WTC11 (cell line): ENCODE data around the gene GDF2. TPM values are rescaled to one million over a fixed set of nuclear protein-coding genes. Genes with fewer than 3 reads are reported as not detected.

Experiments
- JAZF1 ChIP-seq: fragments of 250-450 bp; sonication (Bioruptor Pico); IDR thresholded peaks from 2 replicates; pipeline ENCODE4 v1.9.0; 2021; ENCODE audit warnings: moderate library complexity, mild to moderate bottlenecking, inconsistent platforms
- NFATC4 ChIP-seq: fragments of 250-450 bp; sonication (Bioruptor Pico); IDR thresholded peaks from 2 replicates; pipeline ENCODE4 v1.9.0; 2021; ENCODE audit warnings: mild to moderate bottlenecking
- TEAD1 ChIP-seq: sonication (generic); formaldehyde crosslinking; IDR thresholded peaks from 2 replicates; pipeline ENCODE4 v1.8.0; 2022; ENCODE audit warnings: mild to moderate bottlenecking, missing genetic modification reagents
- ZNF138 ChIP-seq: sonication (generic); formaldehyde crosslinking; conservative IDR thresholded peaks from 2 replicates; pipeline ENCODE4 v1.8.1; 2022; ENCODE audit warnings: mild to moderate bottlenecking, moderate library complexity, missing genetic modification reagents
- ZNF671 ChIP-seq: fragments of 250-450 bp; sonication (Bioruptor Pico); IDR thresholded peaks from 2 replicates; pipeline ENCODE4 v1.8.0; 2021; ENCODE audit warnings: mild to moderate bottlenecking
- total RNA-seq: library from RNA; stranded (reverse); gene quantifications from 3 replicates; pipeline ENCODE4 v1.2.3, GENCODE V29; 2021
- TF ChIP-seq, protein P1 (sequence below): sonication (generic); formaldehyde crosslinking; IDR thresholded peaks from 2 replicates; pipeline ENCODE4 v1.8.1; 2023; ENCODE audit warnings: mild to moderate bottlenecking, missing genetic modification reagents, borderline replicate concordance
- TF ChIP-seq, protein P2 (sequence below): sonication (generic); formaldehyde crosslinking; IDR thresholded peaks from 2 replicates; pipeline ENCODE4 v1.8.1; 2022; ENCODE audit warnings: mild to moderate bottlenecking, moderate library complexity, missing genetic modification reagents
- TF ChIP-seq, protein P3 (sequence below): sonication (generic); formaldehyde crosslinking; IDR thresholded peaks from 2 replicates; pipeline ENCODE4 v1.8.1; 2022; ENCODE audit warnings: missing genetic modification reagents, borderline replicate concordance
- TF ChIP-seq, protein P4 (sequence below): fragments of 250-450 bp; sonication (Bioruptor Pico); conservative IDR thresholded peaks from 2 replicates; pipeline ENCODE4 v1.9.0; 2021; ENCODE audit warnings: mild to moderate bottlenecking
- TF ChIP-seq, protein P5 (sequence below): sonication (generic); formaldehyde crosslinking; IDR thresholded peaks from 2 replicates; pipeline ENCODE4 v1.8.0; 2022; ENCODE audit warnings: mild to moderate bottlenecking, missing genetic modification reagents
- TF ChIP-seq, protein P6 (sequence below): sonication (generic); formaldehyde crosslinking; IDR thresholded peaks from 2 replicates; pipeline ENCODE4 v1.8.1; 2023; ENCODE audit warnings: mild to moderate bottlenecking, missing genetic modification reagents, moderate library complexity
- TF ChIP-seq, protein P7 (sequence below): fragments of 250-450 bp; sonication (Bioruptor Pico); IDR thresholded peaks from 2 replicates; pipeline ENCODE4 v2.1.2; 2022; ENCODE audit warnings: mild to moderate bottlenecking, moderate library complexity
- TF ChIP-seq, protein P8 (sequence below): sonication (generic); formaldehyde crosslinking; conservative IDR thresholded peaks from 2 replicates; pipeline ENCODE4 v1.8.1; 2023; ENCODE audit warnings: mild to moderate bottlenecking, low read depth, missing genetic modification reagents, moderate library complexity

Gene GDF2
- total RNA-seq, 1 experiment from 2014 or later = not detected

DNA sequence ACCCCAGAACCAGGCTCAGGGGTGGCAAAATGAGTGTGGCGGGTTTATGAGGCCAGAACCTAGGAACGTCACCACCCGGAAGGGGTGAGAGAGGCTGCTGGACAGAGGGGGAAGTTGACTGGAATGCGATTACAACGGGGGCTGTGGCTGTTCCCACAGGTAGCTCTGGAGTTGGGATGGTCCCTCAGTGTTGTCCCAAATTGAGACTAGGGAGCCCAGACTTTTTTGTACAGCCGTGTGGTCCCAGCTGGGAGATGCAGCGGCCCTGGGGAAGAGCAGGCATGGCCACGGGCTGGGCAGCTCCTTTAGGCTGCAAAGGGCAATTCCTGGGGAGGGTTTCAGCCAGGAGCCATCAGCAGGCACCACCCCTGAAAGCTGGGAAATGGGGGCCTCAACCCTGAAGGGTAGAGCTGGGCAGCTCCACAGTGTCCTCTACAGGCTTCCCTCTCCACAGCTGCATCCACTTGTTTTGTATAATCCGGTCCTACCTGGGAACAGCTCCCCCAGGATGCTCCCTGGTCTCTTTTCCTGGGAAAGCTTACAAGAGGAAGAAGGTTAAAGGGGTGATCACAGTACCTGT lies 33.2 kb upstream of the GDF2 start (continued):
- TF ChIP-seq, protein P1, sequence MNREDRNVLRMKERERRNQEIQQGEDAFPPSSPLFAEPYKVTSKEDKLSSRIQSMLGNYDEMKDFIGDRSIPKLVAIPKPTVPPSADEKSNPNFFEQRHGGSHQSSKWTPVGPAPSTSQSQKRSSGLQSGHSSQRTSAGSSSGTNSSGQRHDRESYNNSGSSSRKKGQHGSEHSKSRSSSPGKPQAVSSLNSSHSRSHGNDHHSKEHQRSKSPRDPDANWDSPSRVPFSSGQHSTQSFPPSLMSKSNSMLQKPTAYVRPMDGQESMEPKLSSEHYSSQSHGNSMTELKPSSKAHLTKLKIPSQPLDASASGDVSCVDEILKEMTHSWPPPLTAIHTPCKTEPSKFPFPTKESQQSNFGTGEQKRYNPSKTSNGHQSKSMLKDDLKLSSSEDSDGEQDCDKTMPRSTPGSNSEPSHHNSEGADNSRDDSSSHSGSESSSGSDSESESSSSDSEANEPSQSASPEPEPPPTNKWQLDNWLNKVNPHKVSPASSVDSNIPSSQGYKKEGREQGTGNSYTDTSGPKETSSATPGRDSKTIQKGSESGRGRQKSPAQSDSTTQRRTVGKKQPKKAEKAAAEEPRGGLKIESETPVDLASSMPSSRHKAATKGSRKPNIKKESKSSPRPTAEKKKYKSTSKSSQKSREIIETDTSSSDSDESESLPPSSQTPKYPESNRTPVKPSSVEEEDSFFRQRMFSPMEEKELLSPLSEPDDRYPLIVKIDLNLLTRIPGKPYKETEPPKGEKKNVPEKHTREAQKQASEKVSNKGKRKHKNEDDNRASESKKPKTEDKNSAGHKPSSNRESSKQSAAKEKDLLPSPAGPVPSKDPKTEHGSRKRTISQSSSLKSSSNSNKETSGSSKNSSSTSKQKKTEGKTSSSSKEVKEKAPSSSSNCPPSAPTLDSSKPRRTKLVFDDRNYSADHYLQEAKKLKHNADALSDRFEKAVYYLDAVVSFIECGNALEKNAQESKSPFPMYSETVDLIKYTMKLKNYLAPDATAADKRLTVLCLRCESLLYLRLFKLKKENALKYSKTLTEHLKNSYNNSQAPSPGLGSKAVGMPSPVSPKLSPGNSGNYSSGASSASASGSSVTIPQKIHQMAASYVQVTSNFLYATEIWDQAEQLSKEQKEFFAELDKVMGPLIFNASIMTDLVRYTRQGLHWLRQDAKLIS = no peak
- TF ChIP-seq ZNF671 (CRISPR knock-in tag) = no peak
- TF ChIP-seq, protein P2, sequence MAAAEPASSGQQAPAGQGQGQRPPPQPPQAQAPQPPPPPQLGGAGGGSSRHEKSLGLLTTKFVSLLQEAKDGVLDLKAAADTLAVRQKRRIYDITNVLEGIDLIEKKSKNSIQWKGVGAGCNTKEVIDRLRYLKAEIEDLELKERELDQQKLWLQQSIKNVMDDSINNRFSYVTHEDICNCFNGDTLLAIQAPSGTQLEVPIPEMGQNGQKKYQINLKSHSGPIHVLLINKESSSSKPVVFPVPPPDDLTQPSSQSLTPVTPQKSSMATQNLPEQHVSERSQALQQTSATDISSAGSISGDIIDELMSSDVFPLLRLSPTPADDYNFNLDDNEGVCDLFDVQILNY (CRISPR knock-in tag) = no peak
- TF ChIP-seq, protein P3, sequence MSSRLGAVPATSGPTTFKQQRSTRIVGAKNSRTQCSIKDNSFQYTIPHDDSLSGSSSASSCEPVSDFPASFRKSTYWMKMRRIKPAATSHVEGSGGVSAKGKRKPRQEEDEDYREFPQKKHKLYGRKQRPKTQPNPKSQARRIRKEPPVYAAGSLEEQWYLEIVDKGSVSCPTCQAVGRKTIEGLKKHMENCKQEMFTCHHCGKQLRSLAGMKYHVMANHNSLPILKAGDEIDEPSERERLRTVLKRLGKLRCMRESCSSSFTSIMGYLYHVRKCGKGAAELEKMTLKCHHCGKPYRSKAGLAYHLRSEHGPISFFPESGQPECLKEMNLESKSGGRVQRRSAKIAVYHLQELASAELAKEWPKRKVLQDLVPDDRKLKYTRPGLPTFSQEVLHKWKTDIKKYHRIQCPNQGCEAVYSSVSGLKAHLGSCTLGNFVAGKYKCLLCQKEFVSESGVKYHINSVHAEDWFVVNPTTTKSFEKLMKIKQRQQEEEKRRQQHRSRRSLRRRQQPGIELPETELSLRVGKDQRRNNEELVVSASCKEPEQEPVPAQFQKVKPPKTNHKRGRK = no peak
- no peak for TF ChIP-seq ZNF138 (CRISPR knock-in tag)
- TF ChIP-seq, protein P4, sequence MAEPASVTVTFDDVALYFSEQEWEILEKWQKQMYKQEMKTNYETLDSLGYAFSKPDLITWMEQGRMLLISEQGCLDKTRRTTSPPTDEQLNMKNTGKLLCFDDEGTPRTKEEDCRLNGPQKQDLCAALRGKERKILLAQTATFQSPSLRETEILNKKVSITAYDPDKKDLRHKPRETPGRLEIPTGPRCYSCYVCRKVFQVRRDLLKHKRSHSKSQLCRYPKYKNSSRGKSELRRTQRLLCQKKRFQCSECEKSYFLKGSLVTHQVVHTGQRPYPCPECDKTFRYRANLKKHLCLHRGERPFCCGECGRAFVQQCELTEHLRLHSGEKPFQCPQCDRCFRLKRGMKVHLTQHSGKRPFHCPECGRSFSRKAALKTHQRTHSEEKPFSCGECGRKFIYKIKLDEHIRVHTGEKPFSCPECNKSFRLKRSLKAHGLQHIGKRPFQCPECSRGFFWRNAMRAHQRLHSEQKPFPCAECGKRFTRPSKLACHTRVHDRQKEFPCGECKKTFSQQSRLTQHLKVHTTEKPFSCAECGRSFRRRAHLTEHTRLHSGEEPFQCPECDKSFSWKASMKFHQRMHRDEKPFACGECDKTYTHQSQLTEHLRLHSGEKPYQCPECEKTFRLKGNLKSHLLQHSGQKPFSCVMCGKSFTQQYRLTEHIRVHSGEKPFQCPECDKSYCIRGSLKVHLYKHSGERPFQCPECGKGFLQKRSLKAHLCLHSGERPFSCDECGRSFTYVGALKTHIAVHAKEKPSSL (CRISPR knock-in tag) = no peak
- TF ChIP-seq, protein P5, sequence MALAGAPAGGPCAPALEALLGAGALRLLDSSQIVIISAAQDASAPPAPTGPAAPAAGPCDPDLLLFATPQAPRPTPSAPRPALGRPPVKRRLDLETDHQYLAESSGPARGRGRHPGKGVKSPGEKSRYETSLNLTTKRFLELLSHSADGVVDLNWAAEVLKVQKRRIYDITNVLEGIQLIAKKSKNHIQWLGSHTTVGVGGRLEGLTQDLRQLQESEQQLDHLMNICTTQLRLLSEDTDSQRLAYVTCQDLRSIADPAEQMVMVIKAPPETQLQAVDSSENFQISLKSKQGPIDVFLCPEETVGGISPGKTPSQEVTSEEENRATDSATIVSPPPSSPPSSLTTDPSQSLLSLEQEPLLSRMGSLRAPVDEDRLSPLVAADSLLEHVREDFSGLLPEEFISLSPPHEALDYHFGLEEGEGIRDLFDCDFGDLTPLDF (CRISPR knock-in tag) = no peak
- no peak for TF ChIP-seq JAZF1 (CRISPR knock-in tag)
- TF ChIP-seq, protein P6, sequence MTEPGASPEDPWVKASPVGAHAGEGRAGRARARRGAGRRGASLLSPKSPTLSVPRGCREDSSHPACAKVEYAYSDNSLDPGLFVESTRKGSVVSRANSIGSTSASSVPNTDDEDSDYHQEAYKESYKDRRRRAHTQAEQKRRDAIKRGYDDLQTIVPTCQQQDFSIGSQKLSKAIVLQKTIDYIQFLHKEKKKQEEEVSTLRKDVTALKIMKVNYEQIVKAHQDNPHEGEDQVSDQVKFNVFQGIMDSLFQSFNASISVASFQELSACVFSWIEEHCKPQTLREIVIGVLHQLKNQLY = no peak
- TF ChIP-seq, protein P7, sequence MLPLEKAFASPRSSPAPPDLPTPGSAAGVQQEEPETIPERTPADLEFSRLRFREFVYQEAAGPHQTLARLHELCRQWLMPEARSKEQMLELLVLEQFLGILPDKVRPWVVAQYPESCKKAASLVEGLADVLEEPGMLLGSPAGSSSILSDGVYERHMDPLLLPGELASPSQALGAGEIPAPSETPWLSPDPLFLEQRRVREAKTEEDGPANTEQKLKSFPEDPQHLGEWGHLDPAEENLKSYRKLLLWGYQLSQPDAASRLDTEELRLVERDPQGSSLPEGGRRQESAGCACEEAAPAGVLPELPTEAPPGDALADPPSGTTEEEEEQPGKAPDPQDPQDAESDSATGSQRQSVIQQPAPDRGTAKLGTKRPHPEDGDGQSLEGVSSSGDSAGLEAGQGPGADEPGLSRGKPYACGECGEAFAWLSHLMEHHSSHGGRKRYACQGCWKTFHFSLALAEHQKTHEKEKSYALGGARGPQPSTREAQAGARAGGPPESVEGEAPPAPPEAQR = no peak
- TF ChIP-seq, protein P8, sequence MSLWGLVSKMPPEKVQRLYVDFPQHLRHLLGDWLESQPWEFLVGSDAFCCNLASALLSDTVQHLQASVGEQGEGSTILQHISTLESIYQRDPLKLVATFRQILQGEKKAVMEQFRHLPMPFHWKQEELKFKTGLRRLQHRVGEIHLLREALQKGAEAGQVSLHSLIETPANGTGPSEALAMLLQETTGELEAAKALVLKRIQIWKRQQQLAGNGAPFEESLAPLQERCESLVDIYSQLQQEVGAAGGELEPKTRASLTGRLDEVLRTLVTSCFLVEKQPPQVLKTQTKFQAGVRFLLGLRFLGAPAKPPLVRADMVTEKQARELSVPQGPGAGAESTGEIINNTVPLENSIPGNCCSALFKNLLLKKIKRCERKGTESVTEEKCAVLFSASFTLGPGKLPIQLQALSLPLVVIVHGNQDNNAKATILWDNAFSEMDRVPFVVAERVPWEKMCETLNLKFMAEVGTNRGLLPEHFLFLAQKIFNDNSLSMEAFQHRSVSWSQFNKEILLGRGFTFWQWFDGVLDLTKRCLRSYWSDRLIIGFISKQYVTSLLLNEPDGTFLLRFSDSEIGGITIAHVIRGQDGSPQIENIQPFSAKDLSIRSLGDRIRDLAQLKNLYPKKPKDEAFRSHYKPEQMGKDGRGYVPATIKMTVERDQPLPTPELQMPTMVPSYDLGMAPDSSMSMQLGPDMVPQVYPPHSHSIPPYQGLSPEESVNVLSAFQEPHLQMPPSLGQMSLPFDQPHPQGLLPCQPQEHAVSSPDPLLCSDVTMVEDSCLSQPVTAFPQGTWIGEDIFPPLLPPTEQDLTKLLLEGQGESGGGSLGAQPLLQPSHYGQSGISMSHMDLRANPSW (CRISPR knock-in tag) = no peak
- TF ChIP-seq TEAD1 (CRISPR knock-in tag) = no peak
- no peak for TF ChIP-seq NFATC4 (CRISPR knock-in tag)
